Measurements from ENCODE around the gene MBD3L1. TPM values are rescaled to one million over a fixed set of nuclear protein-coding genes. Genes with fewer than 3 reads are reported as not detected.

MBD3L1 gene
- total RNA-seq, 2 donors from 2014 or later, result not detected

DNA sequence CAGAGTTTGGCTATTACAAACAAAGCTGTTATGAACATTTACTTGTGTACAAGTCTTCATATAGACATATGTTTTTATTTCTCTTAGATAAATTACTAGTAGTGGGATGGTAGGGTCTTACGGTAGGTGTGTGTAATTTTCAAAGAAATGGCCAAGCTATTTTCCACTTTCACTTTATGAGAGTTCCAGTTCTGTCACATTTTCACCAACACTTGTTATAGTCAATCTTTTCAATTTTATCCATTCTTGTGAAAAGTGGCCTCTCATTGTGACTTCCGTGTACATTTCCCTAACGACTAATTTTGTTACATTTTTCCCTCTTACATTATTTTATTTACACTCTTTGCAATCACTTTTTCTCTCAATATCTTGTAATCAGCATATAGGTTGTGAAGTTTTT lies 18.3 kb downstream of the MBD3L1 start:
- H3K36me3 ChIP-seq, result no peaks in the 10 kb centered on the region
- H3K4me3 ChIP-seq, result no peak overlapping the region
- DNase-seq (ENCODE audit: low spot score), result no peak
- H3K27me3 ChIP-seq, result no peaks in the 10 kb centered on the region
- H3K4me1 ChIP-seq, result no peaks in the 10 kb centered on the region
- H3K27ac ChIP-seq, result no peak overlapping the region
- H3K9me3 ChIP-seq, result peaks cover 0 to 11% of the 10 kb centered on the region in 2 donors
- TF ChIP-seq, protein P1, sequence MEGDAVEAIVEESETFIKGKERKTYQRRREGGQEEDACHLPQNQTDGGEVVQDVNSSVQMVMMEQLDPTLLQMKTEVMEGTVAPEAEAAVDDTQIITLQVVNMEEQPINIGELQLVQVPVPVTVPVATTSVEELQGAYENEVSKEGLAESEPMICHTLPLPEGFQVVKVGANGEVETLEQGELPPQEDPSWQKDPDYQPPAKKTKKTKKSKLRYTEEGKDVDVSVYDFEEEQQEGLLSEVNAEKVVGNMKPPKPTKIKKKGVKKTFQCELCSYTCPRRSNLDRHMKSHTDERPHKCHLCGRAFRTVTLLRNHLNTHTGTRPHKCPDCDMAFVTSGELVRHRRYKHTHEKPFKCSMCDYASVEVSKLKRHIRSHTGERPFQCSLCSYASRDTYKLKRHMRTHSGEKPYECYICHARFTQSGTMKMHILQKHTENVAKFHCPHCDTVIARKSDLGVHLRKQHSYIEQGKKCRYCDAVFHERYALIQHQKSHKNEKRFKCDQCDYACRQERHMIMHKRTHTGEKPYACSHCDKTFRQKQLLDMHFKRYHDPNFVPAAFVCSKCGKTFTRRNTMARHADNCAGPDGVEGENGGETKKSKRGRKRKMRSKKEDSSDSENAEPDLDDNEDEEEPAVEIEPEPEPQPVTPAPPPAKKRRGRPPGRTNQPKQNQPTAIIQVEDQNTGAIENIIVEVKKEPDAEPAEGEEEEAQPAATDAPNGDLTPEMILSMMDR (IDR thresholded peaks at IDR 0.05), result no peak

DNA sequence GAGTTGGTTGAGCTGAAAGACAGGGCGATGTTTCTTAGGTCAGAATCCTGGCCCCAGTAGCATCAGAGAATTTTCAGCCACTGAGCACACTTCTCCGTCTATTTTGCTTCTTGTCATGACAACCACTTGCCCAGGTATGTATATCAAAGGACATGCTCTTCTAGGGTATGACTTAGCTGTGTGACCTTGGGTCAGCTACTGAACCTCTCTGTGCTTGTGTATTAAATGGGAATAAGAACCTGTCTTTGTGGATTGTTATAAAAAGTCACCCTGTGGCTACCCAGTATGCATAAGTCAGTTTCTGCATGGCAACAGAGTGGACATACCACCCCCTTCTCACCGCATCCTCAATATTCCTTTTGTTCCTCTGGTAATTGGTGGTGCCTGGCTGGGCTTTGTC lies 26.1 kb downstream of the MBD3L1 start:
- no peak overlapping the region for H3K4me3 ChIP-seq
- DNase-seq (ENCODE audit: low spot score), result no peak
- no peaks in the 10 kb centered on the region for H3K9me3 ChIP-seq
- H3K36me3 ChIP-seq, result no peaks in the 10 kb centered on the region
- no peak overlapping the region for H3K27ac ChIP-seq
- TF ChIP-seq, protein P1 (IDR thresholded peaks at IDR 0.05), result no peak
- H3K4me1 ChIP-seq, result no peaks in the 10 kb centered on the region
- no peaks in the 10 kb centered on the region for H3K27me3 ChIP-seq

DNA sequence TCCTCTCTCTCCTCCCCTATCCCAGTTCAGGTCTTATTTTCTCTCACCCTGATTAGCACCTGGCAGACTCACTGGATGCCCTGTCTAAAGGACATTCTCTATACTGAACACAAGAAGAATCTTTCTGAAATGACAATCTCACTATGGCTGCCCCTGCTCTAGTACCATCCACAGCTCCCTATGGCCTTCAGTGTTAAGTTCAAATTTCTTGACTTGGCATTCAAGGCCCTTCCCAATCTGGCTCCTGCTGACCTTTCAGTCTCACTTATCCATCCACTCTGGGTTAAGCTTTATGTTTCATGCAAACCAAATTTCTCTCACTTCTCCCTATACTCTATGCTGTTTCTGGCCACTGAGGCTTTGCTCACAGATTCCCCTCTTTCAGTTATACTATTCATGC lies 34.2 kb downstream of the MBD3L1 start:
- H3K27ac ChIP-seq, result no peak overlapping the region
- TF ChIP-seq, protein P1 (IDR thresholded peaks at IDR 0.05), result no peak
- H3K4me1 ChIP-seq, result no peaks in the 10 kb centered on the region
- no peak for DNase-seq (ENCODE audit: low spot score)
- H3K36me3 ChIP-seq, result no peaks in the 10 kb centered on the region
- H3K27me3 ChIP-seq, result no peaks in the 10 kb centered on the region
- H3K9me3 ChIP-seq, result no peaks in the 10 kb centered on the region
- no peak overlapping the region for H3K4me3 ChIP-seq

DNA sequence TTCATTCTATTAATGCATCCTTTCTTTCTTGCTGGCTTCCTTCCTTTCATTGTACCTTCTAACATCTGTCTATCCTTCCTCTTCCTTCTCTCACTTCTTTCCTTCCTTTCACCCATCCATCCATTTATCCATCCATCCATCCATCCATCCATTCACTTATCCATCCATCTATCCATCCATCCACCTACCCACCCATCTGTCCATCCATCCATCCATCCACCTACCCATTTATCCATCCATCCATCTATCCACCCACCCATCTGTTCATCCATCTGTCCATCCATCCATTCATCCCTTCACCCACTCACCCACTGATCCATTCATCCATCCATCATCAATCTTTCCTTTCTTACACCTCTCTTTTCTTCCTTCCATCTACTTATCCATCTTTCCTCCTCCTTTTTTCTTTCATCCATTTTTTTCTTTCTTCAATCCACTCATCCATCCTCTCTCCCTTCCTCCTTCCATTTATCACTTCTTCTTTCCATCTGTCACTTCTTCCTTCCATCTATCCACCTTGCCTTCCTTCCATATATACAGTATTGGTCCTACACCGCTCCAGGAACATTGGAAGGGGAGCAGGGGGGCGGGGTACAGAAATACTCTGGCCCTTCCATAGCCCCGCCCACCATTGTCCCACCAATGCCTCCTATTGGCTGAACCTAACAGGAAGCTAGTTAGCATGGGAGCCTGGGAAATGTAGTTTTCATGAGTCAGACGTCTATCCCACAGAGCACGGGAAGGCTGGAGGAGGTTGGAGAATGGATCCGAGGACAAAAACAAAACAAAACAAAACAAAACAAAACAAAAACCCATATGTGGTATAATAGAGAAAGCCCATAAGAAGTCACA lies 45.9 kb downstream of the MBD3L1 start:
- Histone ChIP-seq H3K4me1 (no peaks in the 10 kb centered on the region), H3K27me3 (no peaks in the 10 kb centered on the region), H3K9me3 (peaks cover 0 to 12% of the 10 kb centered on the region in 2 donors), H3K27ac (no peak overlapping the region), H3K36me3 (no peaks in the 10 kb centered on the region), H3K4me3 (no peak overlapping the region)
- TF ChIP-seq, protein P1 (IDR thresholded peaks at IDR 0.05), result no peak
- DNase-seq (ENCODE audit: low spot score), result no peak

DNA sequence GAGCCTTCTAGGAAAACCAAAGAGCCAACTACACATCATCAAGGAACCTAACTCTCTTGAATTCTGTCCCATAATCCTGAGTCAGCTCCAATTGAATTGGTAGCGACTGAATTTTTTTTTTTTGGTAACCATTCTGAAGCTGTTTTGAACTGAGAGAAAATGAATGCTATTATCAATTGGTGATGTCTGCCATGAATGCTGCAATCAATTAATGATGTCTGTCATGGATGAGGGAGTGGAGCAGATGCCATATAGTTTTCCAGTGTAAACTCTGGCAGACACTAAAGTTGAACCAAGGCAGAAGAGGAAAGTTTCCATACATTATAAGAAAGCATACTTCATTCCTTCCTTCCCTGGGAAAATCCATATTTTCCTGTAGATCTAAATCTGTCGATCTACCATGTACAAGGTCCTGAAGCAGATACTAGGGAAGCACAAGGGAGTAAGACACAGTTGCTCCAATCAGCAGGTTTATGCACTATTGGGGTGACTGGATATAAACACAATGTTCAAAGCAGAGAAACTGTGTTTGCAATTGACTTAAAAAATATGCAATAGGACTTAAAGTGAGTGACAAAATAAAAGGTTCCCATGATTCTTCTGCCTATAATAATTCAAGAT lies 48.8 kb downstream of the MBD3L1 start:
- H3K4me3 ChIP-seq, result no peak overlapping the region
- H3K36me3 ChIP-seq, result no peaks in the 10 kb centered on the region
- TF ChIP-seq, protein P1 (IDR thresholded peaks at IDR 0.05), result no peak
- no peak overlapping the region for H3K27ac ChIP-seq
- DNase-seq (ENCODE audit: low spot score), result no peak
- no peaks in the 10 kb centered on the region for H3K27me3 ChIP-seq
- no peaks in the 10 kb centered on the region for H3K4me1 ChIP-seq
- peaks cover 0 to 12% of the 10 kb centered on the region in 2 donors for H3K9me3 ChIP-seq

Measured in right atrium auricular region (tissue), 2 donors.